Neural progenitor cell (in vitro differentiated cells): ENCODE data around the gene DLEC1. TPM values are rescaled to one million over a fixed set of nuclear protein-coding genes. Genes with fewer than 3 reads are reported as not detected.
A peak's percentile ranks its signal among the peaks of the same experiment; 100 is the strongest.

Source experiments
- DNase-seq: peaks from one replicate; pipeline ENCODE4 v3.0.0-alpha.2; 2016; ENCODE audit warnings: low spot score
- H2AFZ ChIP-seq: fragments of 200-600 bp; sonication (generic); replicated peaks from 2 replicates; pipeline ENCODE4 v1.6.1; 2016; ENCODE audit warnings: antibody characterized with exemption
- H3F3A ChIP-seq: fragments of 200-600 bp; sonication (generic); 2 replicates; pipeline ENCODE4 v1.6.1; 2016; ENCODE audit warnings: antibody characterized with exemption, low read depth
- H3K27ac ChIP-seq: fragments of 200-600 bp; sonication (generic); 2 replicates; pipeline ENCODE4 v1.5.1; 2016; ENCODE audit warnings: mild to moderate bottlenecking
- H3K27me3 ChIP-seq: fragments of 200-600 bp; sonication (generic); 2 replicates; pipeline ENCODE4 v1.6.1; 2016; ENCODE audit warnings: mild to moderate bottlenecking, moderate library complexity
- H3K36me3 ChIP-seq: fragments of 200-600 bp; sonication (generic); 2 replicates; pipeline ENCODE4 v1.5.1; 2016
- H3K4me1 ChIP-seq: fragments of 200-600 bp; sonication (generic); 2 replicates; pipeline ENCODE4 v1.6.1; 2016; ENCODE audit warnings: mixed run types
- H3K4me2 ChIP-seq: fragments of 200-600 bp; sonication (generic); 2 replicates; pipeline ENCODE4 v1.6.1; 2016
- H3K4me3 ChIP-seq: fragments of 200-600 bp; sonication (generic); 2 replicates; pipeline ENCODE4 v1.5.1; 2016
- H3K79me2 ChIP-seq: fragments of 200-600 bp; sonication (generic); 2 replicates; pipeline ENCODE4 v1.6.1; 2016; ENCODE audit warnings: low read depth
- H3K9ac ChIP-seq: fragments of 200-600 bp; sonication (generic); 2 replicates; pipeline ENCODE4 v1.6.1; 2016
- H3K9me3 ChIP-seq: fragments of 200-600 bp; sonication (generic); 2 replicates; pipeline ENCODE4 v1.5.1; 2016; ENCODE audit warnings: low read depth
- H4K20me1 ChIP-seq: fragments of 200-600 bp; sonication (generic); 2 replicates; pipeline ENCODE4 v1.6.1; 2016; ENCODE audit warnings: low read depth
- H3K27ac Mint-ChIP-seq: 3 replicates; pipeline ENCODE4 v1.8.0; 2021; ENCODE audit warnings: mixed read lengths
- H3K27me3 Mint-ChIP-seq: 2 replicates; pipeline ENCODE4 v1.8.0; 2022; ENCODE audit warnings: low read depth, mild to moderate bottlenecking, inconsistent platforms, moderate library complexity, mixed read lengths; ENCODE audit not compliant: insufficient read depth
- H3K36me3 Mint-ChIP-seq: 3 replicates; pipeline ENCODE4 v1.8.0; 2021; ENCODE audit warnings: mixed read lengths
- H3K4me1 Mint-ChIP-seq: 3 replicates; pipeline ENCODE4 v1.8.0; 2021; ENCODE audit warnings: mixed read lengths
- H3K4me3 Mint-ChIP-seq: 3 replicates; pipeline ENCODE4 v1.8.0; 2021; ENCODE audit warnings: mild to moderate bottlenecking, moderate library complexity, mixed read lengths
- H3K9me3 Mint-ChIP-seq: 3 replicates; pipeline ENCODE4 v1.8.0; 2020; ENCODE audit warnings: mixed read lengths
- EZH2 ChIP-seq: fragments of 200-600 bp; sonication (generic); IDR thresholded peaks from 2 replicates; pipeline ENCODE4 v1.6.1; 2017; ENCODE audit warnings: antibody characterized with exemption, mild to moderate bottlenecking, moderate library complexity
- EZH2phosphoT487 ChIP-seq: fragments of 200-600 bp; sonication (generic); IDR thresholded peaks from 2 replicates; pipeline ENCODE4 v1.6.1; 2017; ENCODE audit warnings: antibody characterized with exemption
- total RNA-seq: library from RNA; depleted of rRNA; stranded (reverse); fragments of >200 nt; gene quantifications from 2 replicates; pipeline ENCODE4 v1.2.3, GENCODE V29; 2015; ENCODE audit warnings: low replicate concordance
- TF ChIP-seq, protein P1 (sequence below): fragments of 200-600 bp; sonication (generic); IDR thresholded peaks from 2 replicates; pipeline ENCODE4 v1.5.1; 2017; ENCODE audit warnings: antibody characterized with exemption, mild to moderate bottlenecking

DLEC1 gene
- total RNA-seq, 1 donor from 2014 or later = 0.60 TPM

DNA sequence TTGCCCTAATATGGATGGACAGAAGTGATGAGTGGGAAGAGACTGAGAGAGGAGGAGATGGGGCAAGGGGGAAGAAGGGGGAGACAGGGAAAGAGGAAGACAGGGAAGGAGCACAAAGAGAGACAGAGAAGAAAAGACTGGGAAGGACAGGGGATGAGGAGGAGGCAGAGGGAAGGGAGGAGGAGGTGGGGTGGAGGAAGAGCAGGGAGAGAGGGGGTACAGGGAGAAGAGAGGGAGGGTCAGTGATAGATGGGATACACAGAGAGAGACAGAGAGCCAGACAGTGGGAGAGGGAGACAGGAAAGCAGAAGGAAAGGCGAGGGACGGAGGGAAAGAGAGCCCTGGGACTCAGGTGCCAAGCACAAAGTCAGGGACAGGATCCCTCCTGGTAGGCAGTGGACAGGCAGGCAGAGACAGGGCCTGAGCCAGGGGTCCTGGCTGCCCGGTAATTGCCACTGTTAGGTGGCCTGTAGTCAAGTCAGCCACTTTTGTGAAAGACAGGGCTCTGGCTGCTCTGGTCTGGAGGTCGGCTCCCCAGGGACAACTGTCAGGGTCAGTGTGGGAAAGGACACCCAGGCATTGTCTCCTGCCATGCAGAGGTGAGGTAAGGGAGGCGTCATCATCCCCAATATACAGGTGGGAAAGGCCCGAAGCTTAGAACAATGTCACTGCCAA, 38.6 kb upstream of the DLEC1 start:
- Histone ChIP-seq H3K27ac (no peak overlapping the region), H3K4me2 (no peak overlapping the region), H3K79me2 (no peaks in the 10 kb centered on the region), H3K36me3 (no peaks in the 10 kb centered on the region), H3F3A (peaks cover 5% of the 10 kb centered on the region), H3K9me3 (no peaks in the 10 kb centered on the region), H4K20me1 (no peaks in the 10 kb centered on the region), H3K4me1 (no peaks in the 10 kb centered on the region), H3K4me3 (no peak overlapping the region), H3K27me3 (peaks cover 12% of the 10 kb centered on the region), H2AFZ (no peak overlapping the region), H3K9ac (no peak overlapping the region)
- peaks cover 13% of the 10 kb centered on the region for H3K27me3 Mint-ChIP-seq
- no peak for DNase-seq
- no peak overlapping the region for H3K27ac Mint-ChIP-seq
- TF ChIP-seq EZH2phosphoT487 = no peak
- TF ChIP-seq, protein P1, sequence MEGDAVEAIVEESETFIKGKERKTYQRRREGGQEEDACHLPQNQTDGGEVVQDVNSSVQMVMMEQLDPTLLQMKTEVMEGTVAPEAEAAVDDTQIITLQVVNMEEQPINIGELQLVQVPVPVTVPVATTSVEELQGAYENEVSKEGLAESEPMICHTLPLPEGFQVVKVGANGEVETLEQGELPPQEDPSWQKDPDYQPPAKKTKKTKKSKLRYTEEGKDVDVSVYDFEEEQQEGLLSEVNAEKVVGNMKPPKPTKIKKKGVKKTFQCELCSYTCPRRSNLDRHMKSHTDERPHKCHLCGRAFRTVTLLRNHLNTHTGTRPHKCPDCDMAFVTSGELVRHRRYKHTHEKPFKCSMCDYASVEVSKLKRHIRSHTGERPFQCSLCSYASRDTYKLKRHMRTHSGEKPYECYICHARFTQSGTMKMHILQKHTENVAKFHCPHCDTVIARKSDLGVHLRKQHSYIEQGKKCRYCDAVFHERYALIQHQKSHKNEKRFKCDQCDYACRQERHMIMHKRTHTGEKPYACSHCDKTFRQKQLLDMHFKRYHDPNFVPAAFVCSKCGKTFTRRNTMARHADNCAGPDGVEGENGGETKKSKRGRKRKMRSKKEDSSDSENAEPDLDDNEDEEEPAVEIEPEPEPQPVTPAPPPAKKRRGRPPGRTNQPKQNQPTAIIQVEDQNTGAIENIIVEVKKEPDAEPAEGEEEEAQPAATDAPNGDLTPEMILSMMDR = no peak
- no peak for TF ChIP-seq EZH2
- H3K9me3 Mint-ChIP-seq = no peaks in the 10 kb centered on the region
- H3K4me1 Mint-ChIP-seq = peaks cover 27% of the 10 kb centered on the region
- no peaks in the 10 kb centered on the region for H3K36me3 Mint-ChIP-seq
- no peak overlapping the region for H3K4me3 Mint-ChIP-seq

DNA sequence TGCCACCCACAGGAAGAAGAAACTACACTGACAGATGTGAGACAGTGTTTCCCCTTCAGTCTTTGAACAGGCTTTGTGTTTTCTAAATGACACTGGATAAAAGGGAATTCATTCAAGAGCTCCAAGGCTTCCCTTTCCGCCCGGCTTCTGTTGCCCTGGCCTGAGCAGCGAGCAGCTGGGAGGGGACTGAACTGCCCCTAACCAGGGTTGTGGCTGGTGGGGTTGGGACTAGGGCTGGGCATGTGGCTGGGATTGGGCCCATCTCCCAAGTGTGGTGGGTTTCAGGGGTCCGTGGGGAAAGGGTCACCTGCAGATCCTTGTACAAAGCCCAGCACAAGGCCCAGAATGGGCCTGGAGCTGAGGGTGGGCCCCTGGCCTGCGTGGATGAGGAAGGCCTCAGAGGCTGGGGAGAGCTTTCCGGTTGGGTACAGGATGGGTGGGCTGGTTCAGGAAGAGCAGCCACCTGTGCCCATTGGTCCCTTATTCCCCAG, 38.0 kb upstream of the DLEC1 start:
- Mint-ChIP-seq H3K4me1 (peaks cover 29% of the 10 kb centered on the region), H3K27me3 (peaks cover 13% of the 10 kb centered on the region)

DNA sequence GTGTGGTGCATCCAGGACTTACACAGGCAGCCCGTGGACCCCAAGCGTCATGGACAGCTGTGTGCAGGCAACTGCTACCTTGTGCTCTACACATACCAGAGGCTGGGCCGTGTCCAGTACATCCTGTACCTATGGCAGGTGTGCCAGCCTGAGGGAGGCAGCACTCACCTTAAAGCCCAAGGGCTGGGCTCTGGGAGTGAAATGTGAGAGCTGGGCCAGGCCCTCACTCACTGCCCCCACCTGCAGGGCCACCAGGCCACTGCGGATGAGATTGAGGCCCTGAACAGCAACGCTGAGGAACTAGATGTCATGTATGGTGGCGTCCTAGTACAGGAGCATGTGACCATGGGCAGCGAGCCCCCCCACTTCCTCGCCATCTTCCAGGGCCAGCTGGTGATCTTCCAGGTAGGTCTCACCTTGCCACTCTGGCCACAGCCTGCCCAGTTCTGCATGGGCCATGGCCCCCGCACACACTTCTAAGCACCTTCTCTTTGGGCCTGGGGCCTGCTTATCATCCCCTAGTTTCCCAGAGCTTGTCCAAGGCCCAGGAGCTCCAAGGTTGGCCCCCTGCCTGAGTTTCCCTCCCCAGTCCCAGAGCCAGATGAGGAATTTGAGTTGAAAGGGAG, 37.4 kb upstream of the DLEC1 start:
- Mint-ChIP-seq H3K4me3 (no peak overlapping the region), H3K36me3 (no peaks in the 10 kb centered on the region), H3K27me3 (peaks cover 13% of the 10 kb centered on the region), H3K27ac (no peak overlapping the region), H3K9me3 (no peaks in the 10 kb centered on the region), H3K4me1 (peaks cover 29% of the 10 kb centered on the region)
- DNase-seq = peak; percentile 36
- no peaks in the 10 kb centered on the region for H3K4me1 ChIP-seq
- H3K36me3 ChIP-seq = no peaks in the 10 kb centered on the region
- H3K9me3 ChIP-seq = no peaks in the 10 kb centered on the region
- H3K4me3 ChIP-seq = no peak overlapping the region
- H3K9ac ChIP-seq = no peak overlapping the region
- H2AFZ ChIP-seq = no peak overlapping the region
- peaks cover 5% of the 10 kb centered on the region for H3F3A ChIP-seq
- no peak overlapping the region for H3K27ac ChIP-seq
- no peak overlapping the region for H3K4me2 ChIP-seq
- no peaks in the 10 kb centered on the region for H3K79me2 ChIP-seq
- H4K20me1 ChIP-seq = no peaks in the 10 kb centered on the region
- H3K27me3 ChIP-seq = peaks cover 12% of the 10 kb centered on the region
- TF ChIP-seq, protein P1 = peak; percentile 37
- TF ChIP-seq EZH2 = no peak

More for the DNA sequence above, 38.0 kb upstream of the DLEC1 start:
- H3F3A ChIP-seq = peaks cover 5% of the 10 kb centered on the region
- no peaks in the 10 kb centered on the region for H3K79me2 ChIP-seq
- H3K4me2 ChIP-seq = no peak overlapping the region
- H2AFZ ChIP-seq = no peak overlapping the region
- Mint-ChIP-seq H3K27ac (no peak overlapping the region), H3K4me3 (no peak overlapping the region), H3K9me3 (no peaks in the 10 kb centered on the region), H3K36me3 (no peaks in the 10 kb centered on the region)
- no peaks in the 10 kb centered on the region for H3K4me1 ChIP-seq
- no peak overlapping the region for H3K4me3 ChIP-seq
- peaks cover 12% of the 10 kb centered on the region for H3K27me3 ChIP-seq
- H4K20me1 ChIP-seq = no peaks in the 10 kb centered on the region
- TF ChIP-seq EZH2 (no peak), EZH2phosphoT487 (no peak)
- TF ChIP-seq, protein P1 = no peak
- no peak for DNase-seq
- no peak overlapping the region for H3K27ac ChIP-seq
- no peaks in the 10 kb centered on the region for H3K36me3 ChIP-seq
- H3K9ac ChIP-seq = no peak overlapping the region
- no peaks in the 10 kb centered on the region for H3K9me3 ChIP-seq
